Astrocyte (in vitro differentiated cells and primary cell): ENCODE measurements around the gene PITPNB. TPM values are rescaled to one million over a fixed set of nuclear protein-coding genes. Genes with fewer than 3 reads are reported as not detected.
A peak's percentile ranks its signal among the peaks of the same experiment; 100 is the strongest.

Experiments used
- DNase-seq: peaks from one replicate; pipeline ENCODE4 v3.0.0-alpha.2; 2010; ENCODE audit warnings: low read depth
- FAIRE-seq: peaks from 2 replicates; lab custom pipeline; 2011; peaks lifted over from hg19 to GRCh38; lab: Jason Lieb, UNC
- H2AFZ ChIP-seq: 2 replicates; pipeline ENCODE4 v1.6.0; 2012; ENCODE audit warnings: low read depth, low read length, inconsistent platforms
- H3K27ac ChIP-seq: 2 replicates; pipeline ENCODE4 v1.5.1; 2011; ENCODE audit warnings: low read depth, low read length, inconsistent platforms
- H3K27me3 ChIP-seq: 2 replicates; pipeline ENCODE4 v1.6.0; 2011; ENCODE audit warnings: low read length, inconsistent platforms; ENCODE audit not compliant: insufficient read depth
- H3K36me3 ChIP-seq: 2 replicates; pipeline ENCODE4 v1.5.1; 2011; ENCODE audit warnings: low read length, inconsistent platforms; ENCODE audit not compliant: insufficient read depth
- H3K4me1 ChIP-seq: 2 replicates; pipeline ENCODE4 v1.5.1; 2011; ENCODE audit warnings: low read length, inconsistent platforms; ENCODE audit not compliant: insufficient read depth
- H3K4me2 ChIP-seq: 2 replicates; pipeline ENCODE4 v1.6.0; 2012; ENCODE audit warnings: low read length, inconsistent platforms
- H3K4me3 ChIP-seq: 2 replicates; pipeline ENCODE4 v1.5.1; 2011; ENCODE audit warnings: low read depth, mild to moderate bottlenecking, low read length, inconsistent platforms; ENCODE audit not compliant: insufficient read depth
- H3K79me2 ChIP-seq: 2 replicates; pipeline ENCODE4 v1.6.0; 2012; ENCODE audit warnings: mild to moderate bottlenecking, low read length, inconsistent platforms; ENCODE audit not compliant: insufficient read depth
- H3K9ac ChIP-seq: 2 replicates; pipeline ENCODE4 v1.6.0; 2012; ENCODE audit warnings: mild to moderate bottlenecking, low read length, inconsistent platforms
- H3K9me3 ChIP-seq: 2 replicates; pipeline ENCODE4 v1.5.1; 2012; ENCODE audit warnings: low read depth, mild to moderate bottlenecking, low read length, inconsistent platforms; ENCODE audit not compliant: insufficient read depth
- H4K20me1 ChIP-seq: 2 replicates; pipeline ENCODE4 v1.6.0; 2012; ENCODE audit warnings: low read length, inconsistent platforms; ENCODE audit not compliant: insufficient read depth
- H3K27ac Mint-ChIP-seq: one replicate; pipeline ENCODE4 v1.8.0; 2021; ENCODE audit warnings: mild to moderate bottlenecking, mixed read lengths; ENCODE audit not compliant: unreplicated experiment
- H3K27me3 Mint-ChIP-seq: one replicate; pipeline ENCODE4 v1.8.0; 2021; ENCODE audit warnings: low read depth, mixed read lengths; ENCODE audit not compliant: unreplicated experiment
- H3K36me3 Mint-ChIP-seq: one replicate; pipeline ENCODE4 v1.8.0; 2021; ENCODE audit warnings: low read depth, mixed read lengths; ENCODE audit not compliant: unreplicated experiment
- H3K4me1 Mint-ChIP-seq: one replicate; pipeline ENCODE4 v1.8.0; 2021; ENCODE audit warnings: low read depth, mixed read lengths; ENCODE audit not compliant: unreplicated experiment
- H3K4me3 Mint-ChIP-seq: one replicate; pipeline ENCODE4 v1.8.0; 2021; ENCODE audit warnings: mild to moderate bottlenecking, moderate library complexity, mixed read lengths; ENCODE audit not compliant: unreplicated experiment
- H3K9me3 Mint-ChIP-seq: one replicate; pipeline ENCODE4 v1.8.0; 2021; ENCODE audit warnings: mild to moderate bottlenecking, mixed read lengths; ENCODE audit not compliant: unreplicated experiment
- EZH2 ChIP-seq: IDR thresholded peaks from 2 replicates; pipeline ENCODE4 v1.6.1; 2012; ENCODE audit warnings: mild to moderate bottlenecking, low read length, inconsistent platforms; ENCODE audit not compliant: insufficient read depth
- total RNA-seq: library from RNA; stranded (reverse); gene quantifications from 2 replicates; pipeline ENCODE4 v1.2.1, GENCODE V29; 2021
- TF ChIP-seq, protein P1 (sequence below): IDR thresholded peaks from 2 replicates; pipeline ENCODE4 v1.5.1; 2011; ENCODE audit warnings: low read depth, mild to moderate bottlenecking, inconsistent platforms, low read length, moderate library complexity; ENCODE audit not compliant: insufficient read depth

Gene PITPNB
- total RNA-seq, 1 donor from 2014 or later, result 90.6 TPM

DNA sequence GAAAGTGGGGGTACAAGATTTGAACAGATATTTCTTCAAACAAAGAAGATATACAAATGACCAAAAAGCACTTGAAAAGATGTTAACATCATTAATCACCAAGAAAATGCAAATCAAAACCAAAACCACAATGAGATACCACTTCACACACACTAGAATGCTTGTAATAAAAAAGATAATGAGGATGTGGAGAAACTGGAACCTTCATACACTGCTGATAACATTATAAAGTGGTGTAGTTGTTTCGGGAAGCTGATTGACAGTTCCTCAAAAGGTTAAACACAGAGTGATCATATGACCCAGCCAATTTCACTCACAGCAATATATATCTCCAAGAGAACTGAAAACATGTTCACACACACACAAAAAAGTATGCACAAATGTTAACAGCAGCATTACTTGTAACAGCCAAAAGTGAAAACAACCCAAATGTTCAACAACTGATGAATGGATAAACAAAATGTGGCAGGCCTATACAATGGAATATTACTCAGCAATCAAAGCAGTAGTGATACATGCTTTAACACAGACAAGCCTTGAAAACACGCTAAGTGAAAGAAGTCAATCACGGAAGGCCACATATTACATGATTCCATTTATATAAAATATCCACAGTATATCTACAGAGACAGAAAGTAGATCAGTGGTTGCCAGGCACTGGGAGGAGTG is 15.1 kb downstream of the PITPNB start:
- TF ChIP-seq, protein P1, sequence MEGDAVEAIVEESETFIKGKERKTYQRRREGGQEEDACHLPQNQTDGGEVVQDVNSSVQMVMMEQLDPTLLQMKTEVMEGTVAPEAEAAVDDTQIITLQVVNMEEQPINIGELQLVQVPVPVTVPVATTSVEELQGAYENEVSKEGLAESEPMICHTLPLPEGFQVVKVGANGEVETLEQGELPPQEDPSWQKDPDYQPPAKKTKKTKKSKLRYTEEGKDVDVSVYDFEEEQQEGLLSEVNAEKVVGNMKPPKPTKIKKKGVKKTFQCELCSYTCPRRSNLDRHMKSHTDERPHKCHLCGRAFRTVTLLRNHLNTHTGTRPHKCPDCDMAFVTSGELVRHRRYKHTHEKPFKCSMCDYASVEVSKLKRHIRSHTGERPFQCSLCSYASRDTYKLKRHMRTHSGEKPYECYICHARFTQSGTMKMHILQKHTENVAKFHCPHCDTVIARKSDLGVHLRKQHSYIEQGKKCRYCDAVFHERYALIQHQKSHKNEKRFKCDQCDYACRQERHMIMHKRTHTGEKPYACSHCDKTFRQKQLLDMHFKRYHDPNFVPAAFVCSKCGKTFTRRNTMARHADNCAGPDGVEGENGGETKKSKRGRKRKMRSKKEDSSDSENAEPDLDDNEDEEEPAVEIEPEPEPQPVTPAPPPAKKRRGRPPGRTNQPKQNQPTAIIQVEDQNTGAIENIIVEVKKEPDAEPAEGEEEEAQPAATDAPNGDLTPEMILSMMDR, result no peak
- no peak for TF ChIP-seq EZH2
- Histone ChIP-seq H3K9ac (no peak overlapping the region), H3K4me2 (no peak overlapping the region), H3K27ac (no peak overlapping the region), H3K27me3 (no peaks in the 10 kb centered on the region), H2AFZ (no peak overlapping the region), H3K4me3 (no peak overlapping the region), H3K36me3 (peaks cover 23% of the 10 kb centered on the region), H3K4me1 (no peaks in the 10 kb centered on the region), H3K79me2 (peaks cover 90% of the 10 kb centered on the region), H4K20me1 (peaks cover 73% of the 10 kb centered on the region), H3K9me3 (no peaks in the 10 kb centered on the region)
- Mint-ChIP-seq H3K27ac (no peak overlapping the region), H3K36me3 (peaks cover 9% of the 10 kb centered on the region), H3K9me3 (no peaks in the 10 kb centered on the region), H3K4me3 (no peak overlapping the region), H3K4me1 (peaks cover 12% of the 10 kb centered on the region), H3K27me3 (no peaks in the 10 kb centered on the region)
- DNase-seq (peak; percentile 38), FAIRE-seq (no peak)

DNA sequence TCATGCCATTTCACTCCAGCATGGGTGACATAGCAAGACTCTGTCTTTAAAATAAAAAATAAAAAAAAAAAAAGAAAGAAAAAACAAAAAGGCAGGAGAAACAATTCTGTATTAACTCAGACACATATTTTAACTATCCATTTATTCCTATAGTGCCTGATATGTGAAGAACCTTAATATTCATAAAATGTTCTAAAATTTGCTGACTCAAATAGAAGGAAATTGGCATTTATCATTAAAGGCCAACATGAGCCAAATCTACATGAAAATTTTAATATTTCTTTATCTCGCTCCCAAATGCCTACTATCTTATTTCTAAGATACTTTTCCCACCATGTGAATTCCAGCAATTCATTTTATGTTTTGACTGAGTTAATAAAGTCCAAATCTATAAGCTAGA is 18.9 kb downstream of the PITPNB start:
- no peak overlapping the region for H3K4me3 ChIP-seq
- no peaks in the 10 kb centered on the region for H3K9me3 Mint-ChIP-seq
- H3K4me1 Mint-ChIP-seq, result no peaks in the 10 kb centered on the region
- DNase-seq (no peak), FAIRE-seq (no peak)
- H4K20me1 ChIP-seq, result peaks cover 65% of the 10 kb centered on the region
- no peaks in the 10 kb centered on the region for H3K9me3 ChIP-seq
- H3K27ac ChIP-seq, result no peak overlapping the region
- H3K27ac Mint-ChIP-seq, result no peak overlapping the region
- H3K27me3 Mint-ChIP-seq, result no peaks in the 10 kb centered on the region
- peaks cover 80% of the 10 kb centered on the region for H3K79me2 ChIP-seq
- H2AFZ ChIP-seq, result no peak overlapping the region
- no peak overlapping the region for H3K4me2 ChIP-seq
- no peaks in the 10 kb centered on the region for H3K27me3 ChIP-seq
- no peak overlapping the region for H3K9ac ChIP-seq
- no peaks in the 10 kb centered on the region for H3K4me1 ChIP-seq
- peaks cover 16% of the 10 kb centered on the region for H3K36me3 Mint-ChIP-seq
- H3K36me3 ChIP-seq, result peaks cover 30% of the 10 kb centered on the region
- H3K4me3 Mint-ChIP-seq, result no peak overlapping the region
- TF ChIP-seq, protein P1, result no peak
- no peak for TF ChIP-seq EZH2

GRCh38 chr22:27896245-27896644 is 22.8 kb downstream of the PITPNB start:
- DNase-seq (no peak), FAIRE-seq (no peak)
- H3K9ac ChIP-seq, result no peak overlapping the region
- no peaks in the 10 kb centered on the region for H3K9me3 ChIP-seq
- H3K79me2 ChIP-seq, result peaks cover 68% of the 10 kb centered on the region
- peaks cover 23% of the 10 kb centered on the region for H3K36me3 Mint-ChIP-seq
- H3K27me3 Mint-ChIP-seq, result no peaks in the 10 kb centered on the region
- no peak overlapping the region for H3K4me2 ChIP-seq
- no peak overlapping the region for H3K27ac ChIP-seq
- H3K36me3 ChIP-seq, result peaks cover 53% of the 10 kb centered on the region
- no peak overlapping the region for H3K27ac Mint-ChIP-seq
- no peak overlapping the region for H2AFZ ChIP-seq
- no peak for TF ChIP-seq EZH2
- TF ChIP-seq, protein P1, result no peak
- no peaks in the 10 kb centered on the region for H3K4me1 ChIP-seq
- H3K4me3 Mint-ChIP-seq, result no peak overlapping the region
- peaks cover 5% of the 10 kb centered on the region for H3K4me1 Mint-ChIP-seq
- H3K9me3 Mint-ChIP-seq, result no peaks in the 10 kb centered on the region
- H3K4me3 ChIP-seq, result no peak overlapping the region
- H3K27me3 ChIP-seq, result no peaks in the 10 kb centered on the region
- H4K20me1 ChIP-seq, result peaks cover 45% of the 10 kb centered on the region
